Psoas muscle (tissue), 8 donors: Measurements from ENCODE around the gene JADE1. TPM values are rescaled to one million over a fixed set of nuclear protein-coding genes. Genes with fewer than 3 reads are reported as not detected.

Source experiments
- ATAC-seq, 4 donors: fragments of 200-7000 bp; cut with Tn5 transposase; one replicate each; pipeline ENCODE4 v1.9.1; 2020; ENCODE audit warnings: moderate library complexity in 3 of 4, mild to moderate bottlenecking in 2 of 4
- DNase-seq, 2 donors: peaks; one replicate each; pipeline ENCODE4 v3.0.0-alpha.2; 2020
- H3K27ac ChIP-seq: fragments of 200-600 bp; one replicate; pipeline ENCODE4 v1.8.0; 2022
- H3K27me3 ChIP-seq, 3 donors: fragments of 200-600 bp in 1 of 3; one replicate each; pipeline versions ENCODE4 v1.6.1 to v1.8.0; 2013 to 2022; ENCODE audit warnings: low read length in 2 of 3, mild to moderate bottlenecking in 2 of 3, moderate library complexity in 1 of 3; ENCODE audit not compliant: insufficient read depth in 3 of 3
- H3K36me3 ChIP-seq, 2 donors: fragments of 200-600 bp in 1 of 2; one replicate each; pipeline versions ENCODE4 v1.6.1 to v1.8.0; 2013 to 2022; ENCODE audit warnings: low read depth in 1 of 2, mild to moderate bottlenecking in 1 of 2, moderate library complexity in 1 of 2; ENCODE audit not compliant: insufficient read depth in 1 of 2
- H3K4me1 ChIP-seq: fragments of 200-600 bp; one replicate; pipeline ENCODE4 v1.8.0; 2022
- H3K4me3 ChIP-seq: fragments of 200-600 bp; one replicate; pipeline ENCODE4 v1.8.0; 2022; ENCODE audit warnings: mild to moderate bottlenecking
- H3K9me3 ChIP-seq: fragments of 200-600 bp; one replicate; pipeline ENCODE4 v1.8.0; 2022
- CTCF ChIP-seq: fragments of 200-600 bp; IDR thresholded peaks from one replicate; pipeline ENCODE4 v1.8.0; 2022; ENCODE audit warnings: antibody characterized with exemption
- WGBS, 3 donors: extraction: QIAGEN DNeasy Blood & Tissue Kit; methylation state at CpG; one replicate each; pipeline versions ENCODE4 v1.1.6 to v1.1.7; 2013; 5-methylcytosine and 5-hydroxymethylcytosine counted together
- intact Hi-C, 2 donors: fragments of 100-400 bp; cut with DNase I; formaldehyde crosslinking; loops; one replicate each; pipeline versions ENCODE4 v1.11.0 to v1.14.2; 2022
- polyA plus RNA-seq, 3 donors: library from polyadenylated mRNA; stranded (reverse); fragments of 200-250 nt; gene quantifications; one replicate each; pipeline ENCODE4 v1.2.3, GENCODE V29; 2013
- total RNA-seq, 4 donors: library from RNA; stranded (reverse); fragmentation: NEBNext Ultra II Directional in 2 of 4; extraction: Animal tissue kit (Norgen Biotek cat#: 25700) in 2 of 4; gene quantifications; one replicate each; pipeline versions ENCODE4 v1.2.1 to v1.2.4, GENCODE V29; 2021 to 2023
- donor health status: healthy with polysubstance abuse.
- donor health status: DM: no; HTN: no; CAD: no; lungs with moderate emphysema.
- donor health status: Bipolar disorder and iron deficiency.
- donor health status: healthy.
- donor health status: DM: yes; HTN: yes; CAD: no.
- donor health status: DM: no; HTN: no; CAD: no.
- donor health status: DM: no; HTN: no; CAD: no.
- donor health status: DM: yes; HTN: yes; CAD: no.

The JADE1 gene
- total and polyA plus RNA-seq, 7 donors: 5.8 to 21.4 (median 16.8) TPM

GRCh38 chr4:128812442-128813235 lies 3.1 kb downstream of the JADE1 start:
- no peak for TF ChIP-seq CTCF

GRCh38 chr4:128813965-128814364 lies 4.5 kb downstream of the JADE1 start:
- 97% methylated on average over 5 of the region's 5 CpGs for WGBS, 3 donors
- Histone ChIP-seq H3K36me3 (no peaks in the 10 kb centered on the region), H3K4me3 (no peak overlapping the region), H3K27ac (no peak overlapping the region), H3K27me3 (no peaks in the 10 kb centered on the region), H3K9me3 (no peaks in the 10 kb centered on the region), H3K4me1 (peaks cover 20% of the 10 kb centered on the region)
- intact Hi-C loops: loop anchor here in 1 of 2 donors (5.0 to 10.0 kb wide), 3 partner anchors 38 to 529 kb away; partner anchors contain the start of gene PGRMC2
- ATAC-seq (no peak), DNase-seq (no peak)
- no peak for TF ChIP-seq CTCF

More at GRCh38 chr4:128812442-128813235, 3.1 kb downstream of the JADE1 start:
- 1% methylated on average over 30 to 33 of the region's 33 CpGs for WGBS, 3 donors
- Histone ChIP-seq H3K36me3 (no peaks in the 10 kb centered on the region), H3K4me1 (peaks cover 17% of the 10 kb centered on the region), H3K27me3 (no peaks in the 10 kb centered on the region), H3K4me3 (peak overlapping the region; percentile 85), H3K9me3 (no peaks in the 10 kb centered on the region), H3K27ac (peak overlapping the region; percentile 97)
- peak in 1 of 4 donors; percentile 3 for ATAC-seq
- peak in 1 of 2 donors; percentile 51 for DNase-seq
- intact Hi-C loops: loop anchor here in 1 of 2 donors (5.0 to 10.0 kb wide), 3 partner anchors 40 to 528 kb away; partner anchors contain the start of gene PGRMC2

GRCh38 chr4:128818442-128818841 lies 8.9 kb downstream of the JADE1 start:
- no peak for ATAC-seq
- no peaks in the 10 kb centered on the region for H3K9me3 ChIP-seq
- H3K4me1 ChIP-seq: peaks cover 35% of the 10 kb centered on the region
- intact Hi-C loops: loop anchor here in 1 of 2 donors (10.0 kb wide), 1 partner anchor 534 kb away; the partner anchor contains the start of gene PGRMC2
- no peak for DNase-seq
- H3K36me3 ChIP-seq: no peaks in the 10 kb centered on the region
- no peak overlapping the region for H3K4me3 ChIP-seq
- no peak overlapping the region for H3K27ac ChIP-seq
- WGBS, 3 donors: 95 to 98% (median 96%) methylated on average over 4 of the region's 4 CpGs
- no peaks in the 10 kb centered on the region for H3K27me3 ChIP-seq
- no peak for TF ChIP-seq CTCF

GRCh38 chr4:128819082-128819742 lies 9.7 kb downstream of the JADE1 start:
- H3K9me3 ChIP-seq: no peaks in the 10 kb centered on the region
- no peak overlapping the region for H3K27ac ChIP-seq
- DNase-seq (no peak), ATAC-seq (peak in 2 of 4 donors; percentile 29 to 45)
- WGBS, 3 donors: 61 to 76% (median 75%) methylated on average over 6 of the region's 6 CpGs
- no peak overlapping the region for H3K4me3 ChIP-seq
- TF ChIP-seq CTCF: no peak
- no peaks in the 10 kb centered on the region for H3K36me3 ChIP-seq
- intact Hi-C loops: loop anchor here in 1 of 2 donors (10.0 kb wide), 1 partner anchor 534 kb away; the partner anchor contains the start of gene PGRMC2
- H3K4me1 ChIP-seq: peaks cover 36% of the 10 kb centered on the region
- H3K27me3 ChIP-seq: no peaks in the 10 kb centered on the region
